ENCODE data around the gene ZEB2. TPM values are rescaled to one million over a fixed set of nuclear protein-coding genes. Genes with fewer than 3 reads are reported as not detected.

The ZEB2 gene
- total RNA-seq, 1 donor from 2014 or later = 106 TPM

DNA sequence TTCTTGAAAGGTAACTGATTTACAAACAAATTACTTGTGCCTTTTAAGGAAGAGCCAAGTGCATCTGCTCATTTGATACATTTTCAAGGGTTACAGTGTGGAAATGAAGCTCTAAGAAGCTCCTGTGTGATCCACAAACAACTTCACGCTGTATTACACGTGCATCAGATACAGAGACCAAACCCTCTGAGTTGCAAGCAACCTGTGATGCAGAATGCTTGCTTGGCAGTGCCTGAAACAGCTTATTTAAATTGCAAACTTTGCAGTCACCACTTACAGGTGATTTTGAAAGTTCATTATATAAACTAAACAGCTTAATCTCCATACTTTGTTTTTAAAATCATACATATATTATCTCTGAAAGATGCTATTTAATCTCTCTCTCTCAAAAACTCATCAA is 50.1 kb downstream of the ZEB2 start:
- H3K4me2 ChIP-seq = peak overlapping the region; percentile 70
- Mint-ChIP-seq H3K27ac (peak overlapping the region; percentile 79), H3K27me3 (ENCODE audit: insufficient read depth, low read depth) (no peaks in the 10 kb centered on the region), H3K36me3 (peaks cover 5% of the 10 kb centered on the region), H3K4me1 (peaks cover 29% of the 10 kb centered on the region), H3K9me3 (no peaks in the 10 kb centered on the region), H3K4me3 (no peak overlapping the region)
- TF ChIP-seq EZH2phosphoT487 (IDR thresholded peaks at IDR 0.05) (no peak), EZH2 (IDR thresholded peaks at IDR 0.05) (no peak)
- TF ChIP-seq, protein P1, sequence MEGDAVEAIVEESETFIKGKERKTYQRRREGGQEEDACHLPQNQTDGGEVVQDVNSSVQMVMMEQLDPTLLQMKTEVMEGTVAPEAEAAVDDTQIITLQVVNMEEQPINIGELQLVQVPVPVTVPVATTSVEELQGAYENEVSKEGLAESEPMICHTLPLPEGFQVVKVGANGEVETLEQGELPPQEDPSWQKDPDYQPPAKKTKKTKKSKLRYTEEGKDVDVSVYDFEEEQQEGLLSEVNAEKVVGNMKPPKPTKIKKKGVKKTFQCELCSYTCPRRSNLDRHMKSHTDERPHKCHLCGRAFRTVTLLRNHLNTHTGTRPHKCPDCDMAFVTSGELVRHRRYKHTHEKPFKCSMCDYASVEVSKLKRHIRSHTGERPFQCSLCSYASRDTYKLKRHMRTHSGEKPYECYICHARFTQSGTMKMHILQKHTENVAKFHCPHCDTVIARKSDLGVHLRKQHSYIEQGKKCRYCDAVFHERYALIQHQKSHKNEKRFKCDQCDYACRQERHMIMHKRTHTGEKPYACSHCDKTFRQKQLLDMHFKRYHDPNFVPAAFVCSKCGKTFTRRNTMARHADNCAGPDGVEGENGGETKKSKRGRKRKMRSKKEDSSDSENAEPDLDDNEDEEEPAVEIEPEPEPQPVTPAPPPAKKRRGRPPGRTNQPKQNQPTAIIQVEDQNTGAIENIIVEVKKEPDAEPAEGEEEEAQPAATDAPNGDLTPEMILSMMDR (IDR thresholded peaks at IDR 0.05) = no peak
- H3K27me3 ChIP-seq = no peaks in the 10 kb centered on the region
- H3K27ac ChIP-seq = peak overlapping the region; percentile 17
- H2AFZ ChIP-seq (replicated peaks) = no peak overlapping the region
- H3K36me3 ChIP-seq = no peaks in the 10 kb centered on the region
- no peak overlapping the region for H3K4me3 ChIP-seq
- H3K9me3 ChIP-seq (ENCODE audit: low read depth) = no peaks in the 10 kb centered on the region
- peaks cover 96% of the 10 kb centered on the region for H4K20me1 ChIP-seq (ENCODE audit: low read depth)
- H3K4me1 ChIP-seq = peaks cover 69% of the 10 kb centered on the region
- DNase-seq (ENCODE audit: low spot score) = no peak
- H3F3A ChIP-seq (ENCODE audit: low read depth) = peaks cover 57% of the 10 kb centered on the region
- no peak overlapping the region for H3K9ac ChIP-seq
- H3K79me2 ChIP-seq (ENCODE audit: low read depth) = peaks cover 100% of the 10 kb centered on the region

DNA sequence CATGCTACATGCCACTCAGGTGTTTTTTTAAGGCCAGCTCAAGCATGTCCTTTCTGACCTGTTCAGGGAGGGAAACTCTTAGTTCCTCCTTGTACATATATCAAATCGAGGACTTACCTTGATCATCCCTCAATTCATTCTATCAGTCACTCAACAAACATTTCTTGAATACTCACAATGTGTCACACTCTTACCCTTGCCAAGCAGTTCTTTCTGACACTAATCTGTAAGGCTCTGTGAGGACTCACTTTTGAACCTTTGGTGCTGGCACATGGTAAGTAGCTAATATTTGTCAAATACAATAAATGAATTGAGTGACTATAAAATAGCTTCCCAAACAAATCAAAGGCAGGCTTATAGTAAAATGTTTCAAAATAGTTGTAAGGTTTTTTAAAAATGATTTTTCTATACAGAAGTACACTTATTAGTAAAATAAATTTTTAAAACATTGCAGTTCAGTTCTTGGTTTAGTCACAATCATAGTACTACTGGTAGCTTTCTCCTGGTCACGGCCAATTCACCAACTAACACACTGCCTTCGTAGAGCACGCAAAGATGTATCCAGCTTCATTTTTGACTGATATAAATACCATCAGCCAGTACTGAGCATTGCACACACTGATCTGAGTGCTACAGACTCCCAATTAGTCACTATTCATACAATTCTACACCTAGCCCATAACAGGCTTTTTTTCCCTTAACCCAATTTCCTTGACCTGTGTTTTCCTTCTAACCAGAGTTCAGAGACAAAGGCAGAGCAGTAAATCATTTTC is 50.9 kb downstream of the ZEB2 start:
- Mint-ChIP-seq H3K36me3 (peaks cover 3% of the 10 kb centered on the region), H3K9me3 (no peaks in the 10 kb centered on the region), H3K27me3 (ENCODE audit: insufficient read depth, low read depth) (no peaks in the 10 kb centered on the region), H3K4me1 (peaks cover 29% of the 10 kb centered on the region), H3K27ac (peak overlapping the region; percentile 67), H3K4me3 (no peak overlapping the region)
- H3K27me3 ChIP-seq = no peaks in the 10 kb centered on the region
- H4K20me1 ChIP-seq (ENCODE audit: low read depth) = peaks cover 92% of the 10 kb centered on the region
- H2AFZ ChIP-seq (replicated peaks) = no peak overlapping the region
- peak overlapping the region; percentile 70 for H3K4me2 ChIP-seq
- H3K79me2 ChIP-seq (ENCODE audit: low read depth) = peaks cover 100% of the 10 kb centered on the region
- H3K9me3 ChIP-seq (ENCODE audit: low read depth) = no peaks in the 10 kb centered on the region
- no peak for DNase-seq (ENCODE audit: low spot score)
- H3K36me3 ChIP-seq = peaks cover 5% of the 10 kb centered on the region
- peaks cover 50% of the 10 kb centered on the region for H3F3A ChIP-seq (ENCODE audit: low read depth)
- no peak overlapping the region for H3K9ac ChIP-seq
- H3K4me1 ChIP-seq = peaks cover 63% of the 10 kb centered on the region
- H3K27ac ChIP-seq = peak overlapping the region; percentile 81
- H3K4me3 ChIP-seq = no peak overlapping the region
- no peak for TF ChIP-seq EZH2phosphoT487 (IDR thresholded peaks at IDR 0.05)
- no peak for TF ChIP-seq EZH2 (IDR thresholded peaks at IDR 0.05)
- TF ChIP-seq, protein P1 (IDR thresholded peaks at IDR 0.05) = no peak

DNA sequence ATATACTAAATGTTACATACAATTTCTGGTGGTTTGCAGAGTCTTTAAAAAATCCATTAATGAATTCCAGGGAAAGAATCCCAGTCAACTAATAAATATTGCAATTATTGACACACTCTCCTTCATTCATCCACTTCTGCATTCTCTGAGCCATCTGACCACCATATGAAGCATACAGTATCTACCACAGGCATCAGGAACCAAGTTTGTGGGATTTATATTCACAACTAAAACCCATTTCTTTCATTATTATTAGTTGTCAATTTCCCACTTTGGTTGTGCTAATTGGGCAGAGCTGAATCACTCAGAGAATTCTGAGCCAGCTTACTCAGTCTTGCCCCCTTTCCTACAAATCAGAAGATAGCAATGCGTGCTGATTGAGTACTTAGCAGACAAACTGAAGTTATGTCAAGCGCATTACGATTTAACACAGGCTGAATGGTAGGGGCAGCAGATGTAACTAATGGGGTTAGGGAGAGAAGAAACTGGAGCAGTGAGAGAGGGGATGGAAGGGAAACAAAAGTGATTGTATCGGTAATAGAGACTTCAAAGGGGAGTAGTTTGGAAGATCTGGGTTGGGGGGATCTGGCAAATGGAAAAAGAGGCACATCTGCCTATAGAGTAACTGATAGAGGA is 52.3 kb downstream of the ZEB2 start:
- Histone ChIP-seq H4K20me1 (ENCODE audit: low read depth) (peaks cover 92% of the 10 kb centered on the region), H3K9ac (no peak overlapping the region), H2AFZ (replicated peaks) (no peak overlapping the region), H3K27ac (peak overlapping the region; percentile 81), H3K9me3 (ENCODE audit: low read depth) (no peaks in the 10 kb centered on the region), H3K27me3 (no peaks in the 10 kb centered on the region), H3K4me3 (no peak overlapping the region), H3K79me2 (ENCODE audit: low read depth) (peaks cover 100% of the 10 kb centered on the region), H3K36me3 (peaks cover 5% of the 10 kb centered on the region), H3K4me1 (peaks cover 59% of the 10 kb centered on the region), H3F3A (ENCODE audit: low read depth) (peaks cover 38% of the 10 kb centered on the region), H3K4me2 (peak overlapping the region; percentile 52)
- no peaks in the 10 kb centered on the region for H3K27me3 Mint-ChIP-seq (ENCODE audit: insufficient read depth, low read depth)
- no peak overlapping the region for H3K4me3 Mint-ChIP-seq
- H3K9me3 Mint-ChIP-seq = no peaks in the 10 kb centered on the region
- peaks cover 9% of the 10 kb centered on the region for H3K36me3 Mint-ChIP-seq
- DNase-seq (ENCODE audit: low spot score) = peak; percentile 51
- peak overlapping the region; percentile 38 for H3K27ac Mint-ChIP-seq
- peaks cover 30% of the 10 kb centered on the region for H3K4me1 Mint-ChIP-seq
- no peak for TF ChIP-seq EZH2 (IDR thresholded peaks at IDR 0.05)
- no peak for TF ChIP-seq EZH2phosphoT487 (IDR thresholded peaks at IDR 0.05)
- TF ChIP-seq, protein P1 (IDR thresholded peaks at IDR 0.05) = no peak
